Fibroblast of villous mesenchyme (primary cell): ENCODE results near the gene USP28. TPM values are rescaled to one million over a fixed set of nuclear protein-coding genes. Genes with fewer than 3 reads are reported as not detected.

ENCODE experiments used
- DNase-seq: peaks from one replicate; pipeline ENCODE4 v3.0.0-alpha.2; 2010; ENCODE audit warnings: low read depth
- H3K4me3 ChIP-seq: 2 replicates; pipeline ENCODE4 v1.5.1; 2011; ENCODE audit warnings: low read depth, mild to moderate bottlenecking, low read length
- CTCF ChIP-seq: IDR thresholded peaks from 2 replicates; pipeline ENCODE4 v1.5.1; 2012; ENCODE audit warnings: low read depth, mild to moderate bottlenecking, low read length; ENCODE audit not compliant: insufficient read depth
- total RNA-seq: library from RNA; depleted of rRNA; stranded (reverse); fragments of >200 nt; gene quantifications from 2 replicates; pipeline ENCODE4 v1.2.3, GENCODE V29; 2012

Gene USP28
- total RNA-seq, 1 donor, result 37.1 TPM

DNA sequence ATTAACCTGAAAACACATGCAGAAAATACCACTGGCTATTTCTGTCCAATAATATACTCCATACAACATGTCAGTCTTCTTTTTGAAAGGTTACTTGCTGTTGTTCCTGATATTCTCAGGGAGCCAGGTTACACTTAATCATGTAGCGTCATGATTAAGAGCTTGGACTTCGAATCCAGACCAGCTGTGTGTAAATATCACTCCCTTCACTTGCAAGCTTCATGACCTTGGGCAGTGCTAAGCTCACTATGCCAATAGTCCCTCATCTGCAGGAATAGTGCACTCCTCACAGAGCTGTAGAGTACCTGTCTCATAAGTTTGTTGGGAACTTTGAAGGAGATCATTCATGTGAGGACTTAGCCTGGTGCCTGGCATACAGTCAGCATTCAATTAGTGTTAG is 31.1 kb upstream of the USP28 start:
- no peak for TF ChIP-seq CTCF
- no peak for DNase-seq
- no peak overlapping the region for H3K4me3 ChIP-seq

- TF ChIP-seq CTCF, result peak; percentile 42
- H3K4me3 ChIP-seq, result no peak overlapping the region
- peak; percentile 80 for DNase-seq
Measured at GRCh38 chr11:113906038-113906437, 30.7 kb upstream of the USP28 start.

DNA sequence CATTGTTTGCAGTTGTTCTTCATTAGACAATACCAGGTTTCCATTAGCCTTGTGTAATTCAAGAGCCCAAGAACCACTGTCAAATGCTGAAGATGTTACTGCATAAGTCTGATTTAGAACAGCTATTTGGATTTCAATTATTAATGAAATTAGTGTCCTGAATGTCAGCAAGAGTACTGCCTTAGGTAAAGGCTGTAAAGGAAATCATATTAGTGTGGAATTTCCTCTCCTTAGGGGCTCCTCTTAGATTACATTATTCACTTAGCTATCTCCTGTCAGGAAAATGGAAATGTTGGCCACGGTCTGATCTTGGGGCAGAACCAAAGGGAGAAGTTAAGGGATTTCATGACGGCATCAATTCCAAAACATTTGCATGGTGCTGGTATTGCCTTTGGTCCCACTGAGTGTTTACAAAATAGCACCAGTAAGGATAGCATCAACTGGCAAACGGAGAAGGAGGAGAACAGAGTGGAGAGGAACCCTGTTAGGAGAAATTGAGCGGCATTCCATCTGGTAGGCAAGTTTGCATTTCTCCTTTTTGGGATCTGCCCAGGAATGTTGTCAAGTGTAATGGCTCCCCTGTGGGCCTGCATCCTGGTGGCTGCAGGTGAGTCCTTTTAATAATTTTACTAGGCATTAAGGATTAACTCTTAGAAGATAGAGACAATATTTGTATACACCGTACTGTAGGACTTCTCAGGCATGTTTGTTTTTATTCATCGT is 29.2 kb upstream of the USP28 start, which contains the start of gene HTR3B:
Gene HTR3B, plus strand, starts transcription at position 418 of the 723 bp plus-strand sequence. Its CDS starts 138 bp downstream, at position 556.
- no peak for DNase-seq
- no peak within 1 kb of the TSS for H3K4me3 ChIP-seq
- no peak for TF ChIP-seq CTCF

DNA sequence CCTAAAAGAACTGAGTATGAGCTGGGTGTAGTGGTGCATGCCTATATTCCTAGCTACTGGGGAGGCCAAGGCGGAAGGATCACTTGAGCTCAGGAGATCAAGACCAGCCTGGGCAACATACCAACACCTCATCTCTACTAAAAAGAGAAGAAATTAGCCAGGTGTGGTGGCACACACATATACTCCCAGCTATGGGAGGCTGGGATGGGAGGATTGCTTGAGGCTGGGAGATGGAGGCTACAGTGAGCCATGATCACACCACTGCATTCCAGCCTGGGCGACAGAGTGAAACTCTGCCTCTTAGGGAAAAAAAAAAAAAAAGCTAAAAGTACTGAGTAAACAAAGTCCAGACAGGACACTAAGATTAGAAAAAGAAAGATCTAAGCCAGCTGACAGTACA is 25.8 kb upstream of the USP28 start:
- DNase-seq, result no peak
- H3K4me3 ChIP-seq, result no peak overlapping the region
- no peak for TF ChIP-seq CTCF

- H3K4me3 ChIP-seq, result no peak overlapping the region
- peak; percentile 42 for DNase-seq
- TF ChIP-seq CTCF, result peak; percentile 75
Measured at GRCh38 chr11:113896156-113896879, 20.9 kb upstream of the USP28 start.

DNA sequence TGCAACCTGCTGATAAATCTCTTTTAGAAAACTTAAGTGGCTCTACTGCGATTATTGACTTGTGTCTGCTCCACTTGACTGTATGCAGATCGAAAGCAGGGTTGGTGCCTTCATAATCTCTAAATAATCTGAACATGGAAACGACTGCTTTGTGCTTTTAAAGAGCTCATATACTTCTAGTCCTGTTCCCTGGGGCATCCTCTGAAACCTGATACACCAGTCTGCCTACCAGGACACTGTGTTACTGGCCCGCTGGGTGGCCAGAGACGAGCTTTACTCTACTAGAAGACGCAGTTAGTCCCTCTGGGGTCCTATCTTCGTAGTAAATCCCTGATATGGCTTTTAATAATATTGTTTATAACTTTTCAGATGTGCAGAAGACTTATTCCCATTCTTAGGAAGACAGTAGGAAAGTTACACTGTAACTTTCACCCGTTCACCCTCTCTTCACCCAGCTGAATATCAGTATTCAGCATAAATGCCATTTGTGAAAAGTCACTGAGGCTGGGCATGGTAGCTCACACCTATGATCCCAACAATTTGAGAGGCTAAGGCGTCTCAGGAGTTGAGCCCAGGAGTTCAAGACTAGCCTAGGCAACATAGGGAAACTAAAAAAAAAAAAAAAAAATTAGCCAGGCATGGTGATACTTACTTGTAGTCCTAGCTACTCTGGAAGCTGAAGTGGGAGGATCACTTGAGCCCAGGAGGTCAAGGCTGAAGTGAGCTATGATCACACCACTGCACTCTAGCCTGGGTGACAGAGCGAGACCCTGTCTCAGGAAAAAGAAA is 20.2 kb upstream of the USP28 start:
- no peak overlapping the region for H3K4me3 ChIP-seq
- no peak for DNase-seq
- no peak for TF ChIP-seq CTCF
